Left ventricle myocardium inferior (tissue), 1 donor: ENCODE results near the gene CXCL17. TPM values are rescaled to one million over a fixed set of nuclear protein-coding genes. Genes with fewer than 3 reads are reported as not detected.
"Not testable (repeated sequence)": the region's sequence is repeated elsewhere in the genome, so short reads cannot be mapped to it uniquely, and the experiment has no call there.

ENCODE experiments used
- DNase-seq: peaks from one replicate; pipeline ENCODE4 v3.0.0-alpha.2; 2020
- H3K27ac ChIP-seq: fragments of 200-600 bp; replicated peaks from 2 replicates; pipeline ENCODE4 v1.8.0; 2021
- H3K27me3 ChIP-seq: fragments of 200-600 bp; 2 replicates; pipeline ENCODE4 v1.8.0; 2021; ENCODE audit warnings: low read depth
- H3K36me3 ChIP-seq: fragments of 200-600 bp; 2 replicates; pipeline ENCODE4 v1.8.0; 2021
- H3K4me1 ChIP-seq: fragments of 200-600 bp; 2 replicates; pipeline ENCODE4 v1.8.0; 2021
- H3K4me3 ChIP-seq: fragments of 200-600 bp; 2 replicates; pipeline ENCODE4 v1.8.0; 2021; ENCODE audit warnings: mild to moderate bottlenecking, moderate library complexity
- H3K9me3 ChIP-seq: fragments of 200-600 bp; replicated peaks from 2 replicates; pipeline ENCODE4 v1.8.0; 2021
- intact Hi-C: fragments of 100-400 bp; cut with micrococcal nuclease; formaldehyde crosslinking; loops from one replicate; pipeline ENCODE4 v1.11.0; 2022
- total RNA-seq: library from RNA; stranded (reverse); fragmentation: NEBNext Ultra II Directional; extraction: Animal tissue kit (Norgen Biotek cat#: 25700); gene quantifications from one replicate; pipeline ENCODE4 v1.2.1, GENCODE V29; 2021
- TF ChIP-seq, protein P1 (sequence below): fragments of 200-600 bp; IDR thresholded peaks from 2 replicates; pipeline ENCODE4 v1.8.0; 2021; ENCODE audit warnings: antibody characterized with exemption, mild to moderate bottlenecking, borderline replicate concordance
- donor health status: DM: no; HTN: yes; CAD: no; lungs with severe emphysema.

CXCL17 gene
- total RNA-seq, 1 donor from 2014 or later: not detected

DNA sequence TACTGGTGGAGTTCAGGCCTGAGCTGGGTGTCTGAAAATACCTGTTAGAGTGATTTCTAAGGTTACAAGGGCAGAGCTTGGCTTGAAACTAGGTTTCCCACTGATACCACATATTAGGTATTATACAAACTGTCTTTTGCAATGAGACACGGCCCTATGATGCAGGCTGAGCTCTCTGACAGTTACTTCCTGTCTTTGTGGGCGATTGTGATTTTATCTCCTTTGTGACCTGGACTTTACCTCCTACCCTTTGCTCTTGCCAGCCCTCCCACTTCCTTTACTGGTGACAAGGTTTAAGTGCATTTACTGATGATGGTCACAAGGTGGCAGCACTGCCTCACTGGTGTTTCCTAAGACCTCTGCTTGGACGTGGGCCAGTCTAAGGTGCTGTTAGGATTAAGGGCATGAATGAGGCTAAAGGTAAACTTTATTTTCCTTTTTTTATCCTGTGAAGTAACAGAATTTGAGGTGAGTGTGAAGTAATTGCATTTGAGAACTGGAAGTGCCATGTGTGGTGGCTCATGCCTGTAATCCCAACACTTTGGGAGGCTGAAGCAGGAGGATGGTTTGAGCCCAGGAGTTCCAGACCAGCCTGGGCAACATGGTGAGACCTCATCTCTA is 7.7 kb upstream of the CXCL17 start:
- Histone ChIP-seq H3K9me3 (no peaks in the 10 kb centered on the region), H3K4me1 (peaks cover 18% of the 10 kb centered on the region), H3K27me3 (peaks cover 7% of the 10 kb centered on the region), H3K4me3 (no peak overlapping the region), H3K27ac (peak overlapping the region; percentile 60), H3K36me3 (no peaks in the 10 kb centered on the region)
- TF ChIP-seq, protein P1, sequence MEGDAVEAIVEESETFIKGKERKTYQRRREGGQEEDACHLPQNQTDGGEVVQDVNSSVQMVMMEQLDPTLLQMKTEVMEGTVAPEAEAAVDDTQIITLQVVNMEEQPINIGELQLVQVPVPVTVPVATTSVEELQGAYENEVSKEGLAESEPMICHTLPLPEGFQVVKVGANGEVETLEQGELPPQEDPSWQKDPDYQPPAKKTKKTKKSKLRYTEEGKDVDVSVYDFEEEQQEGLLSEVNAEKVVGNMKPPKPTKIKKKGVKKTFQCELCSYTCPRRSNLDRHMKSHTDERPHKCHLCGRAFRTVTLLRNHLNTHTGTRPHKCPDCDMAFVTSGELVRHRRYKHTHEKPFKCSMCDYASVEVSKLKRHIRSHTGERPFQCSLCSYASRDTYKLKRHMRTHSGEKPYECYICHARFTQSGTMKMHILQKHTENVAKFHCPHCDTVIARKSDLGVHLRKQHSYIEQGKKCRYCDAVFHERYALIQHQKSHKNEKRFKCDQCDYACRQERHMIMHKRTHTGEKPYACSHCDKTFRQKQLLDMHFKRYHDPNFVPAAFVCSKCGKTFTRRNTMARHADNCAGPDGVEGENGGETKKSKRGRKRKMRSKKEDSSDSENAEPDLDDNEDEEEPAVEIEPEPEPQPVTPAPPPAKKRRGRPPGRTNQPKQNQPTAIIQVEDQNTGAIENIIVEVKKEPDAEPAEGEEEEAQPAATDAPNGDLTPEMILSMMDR: peak; percentile 92
- DNase-seq: peak; percentile 64
- intact Hi-C loops: loop anchor here (5.0 kb wide), 1 partner anchor 77 kb away; the partner anchor contains the start of gene CEACAM1

DNA sequence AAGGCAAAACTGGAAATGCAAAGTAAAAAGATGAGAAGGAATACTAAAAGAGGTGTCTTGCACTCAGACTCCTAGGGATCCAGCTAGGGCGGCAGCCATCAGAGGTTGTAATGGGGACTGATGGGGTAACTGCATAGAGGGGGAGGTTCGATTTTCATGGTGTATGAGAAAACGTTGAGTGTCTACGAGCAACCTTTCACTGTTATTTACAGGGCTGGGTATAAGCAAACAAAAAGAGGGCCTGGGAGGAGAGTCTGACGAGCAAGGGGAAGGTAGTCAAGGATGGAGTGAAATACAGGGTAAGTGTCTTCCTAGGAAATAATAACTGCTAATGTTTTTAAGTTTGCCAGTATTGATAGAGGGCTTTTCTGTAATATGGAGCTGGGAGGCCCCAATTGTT is 5.6 kb upstream of the CXCL17 start:
- DNase-seq, intact Hi-C loops, H3K27me3 ChIP-seq, H3K9me3 ChIP-seq, H3K27ac ChIP-seq, H3K36me3 ChIP-seq, H3K4me3 ChIP-seq: not testable (repeated sequence)
- peaks cover 17% of the 10 kb centered on the region for H3K4me1 ChIP-seq

DNA sequence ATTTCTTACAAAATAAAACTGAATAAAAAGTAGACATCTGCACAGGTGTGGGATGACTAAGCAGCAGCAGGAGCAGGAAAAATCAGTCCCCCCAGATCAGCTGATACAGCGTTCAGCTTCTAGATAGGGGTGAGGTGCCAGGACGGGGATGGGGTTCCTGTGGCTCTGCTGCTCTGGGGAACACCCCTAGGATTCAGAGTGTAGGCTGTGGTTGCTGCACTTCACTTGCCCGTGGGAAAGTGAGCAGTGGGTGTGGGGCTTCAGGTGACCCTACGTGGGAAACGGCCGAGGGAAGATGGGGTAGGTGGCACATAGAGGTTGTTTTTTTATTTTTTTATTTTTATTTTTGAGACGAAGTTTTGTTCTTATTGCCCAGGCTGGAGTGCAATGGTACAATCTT is 3.2 kb upstream of the CXCL17 start:
- no peaks in the 10 kb centered on the region for H3K36me3 ChIP-seq
- H3K4me3 ChIP-seq: no peak overlapping the region
- no peak overlapping the region for H3K27ac ChIP-seq
- peaks cover 9% of the 10 kb centered on the region for H3K27me3 ChIP-seq
- no peak for DNase-seq
- intact Hi-C loops: no loop called here
- no peaks in the 10 kb centered on the region for H3K9me3 ChIP-seq
- TF ChIP-seq, protein P1: no peak
- peaks cover 16% of the 10 kb centered on the region for H3K4me1 ChIP-seq

DNA sequence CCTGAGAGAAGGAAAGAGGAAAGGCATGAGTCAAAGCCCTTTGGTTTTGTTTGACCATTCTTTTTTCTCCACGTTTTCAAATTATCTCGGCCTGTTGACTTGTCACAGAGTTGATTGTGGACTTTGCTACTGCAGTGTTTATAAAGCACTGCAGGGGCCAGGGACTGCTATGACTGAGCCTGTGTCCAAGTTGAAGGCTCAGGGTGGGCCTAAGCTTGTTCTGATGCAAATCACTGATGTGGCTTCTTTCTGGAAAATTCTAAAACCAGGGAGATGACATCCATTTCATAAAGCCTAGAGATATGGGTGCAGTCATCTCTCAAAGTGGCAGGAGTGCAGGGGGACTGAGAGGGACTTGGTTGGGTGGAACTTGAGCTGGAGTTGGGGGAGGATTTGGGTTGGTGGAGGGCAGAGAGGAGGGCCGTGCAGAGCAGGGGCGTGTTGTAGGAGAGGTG is 1.2 kb upstream of the CXCL17 start:
- TF ChIP-seq, protein P1: no peak
- Histone ChIP-seq H3K27me3 (peaks cover 9% of the 10 kb centered on the region), H3K4me3 (no peak overlapping the region), H3K36me3 (no peaks in the 10 kb centered on the region), H3K27ac (no peak overlapping the region), H3K9me3 (no peaks in the 10 kb centered on the region), H3K4me1 (peaks cover 12% of the 10 kb centered on the region)
- intact Hi-C loops: no loop called here
- DNase-seq: no peak

DNA sequence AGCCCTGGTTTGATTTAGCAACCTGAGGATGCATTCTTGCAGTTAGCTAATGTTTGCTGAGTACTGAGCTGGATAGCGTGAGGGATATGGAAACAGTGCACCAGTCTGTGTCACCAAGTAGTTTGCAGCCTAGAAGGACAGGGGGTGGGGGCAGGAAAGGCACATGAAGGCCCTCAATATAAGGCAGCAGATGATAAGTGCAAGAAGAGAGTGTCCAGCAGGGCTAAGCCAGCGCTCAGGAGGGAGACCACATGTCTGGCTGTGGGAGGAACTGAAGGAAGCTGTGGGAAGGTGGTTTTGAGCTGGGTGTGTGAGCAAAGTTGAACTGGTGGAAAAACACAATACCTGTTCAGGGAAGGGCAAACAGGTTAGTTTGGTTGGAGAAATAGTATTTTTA is 1.7 kb downstream of the CXCL17 start:
- Histone ChIP-seq H3K9me3 (no peaks in the 10 kb centered on the region), H3K27ac (no peak overlapping the region), H3K4me3 (no peak overlapping the region), H3K36me3 (no peaks in the 10 kb centered on the region), H3K4me1 (peaks cover 21% of the 10 kb centered on the region), H3K27me3 (peaks cover 8% of the 10 kb centered on the region)
- no peak for DNase-seq
- intact Hi-C loops: no loop called here
- TF ChIP-seq, protein P1: no peak

DNA sequence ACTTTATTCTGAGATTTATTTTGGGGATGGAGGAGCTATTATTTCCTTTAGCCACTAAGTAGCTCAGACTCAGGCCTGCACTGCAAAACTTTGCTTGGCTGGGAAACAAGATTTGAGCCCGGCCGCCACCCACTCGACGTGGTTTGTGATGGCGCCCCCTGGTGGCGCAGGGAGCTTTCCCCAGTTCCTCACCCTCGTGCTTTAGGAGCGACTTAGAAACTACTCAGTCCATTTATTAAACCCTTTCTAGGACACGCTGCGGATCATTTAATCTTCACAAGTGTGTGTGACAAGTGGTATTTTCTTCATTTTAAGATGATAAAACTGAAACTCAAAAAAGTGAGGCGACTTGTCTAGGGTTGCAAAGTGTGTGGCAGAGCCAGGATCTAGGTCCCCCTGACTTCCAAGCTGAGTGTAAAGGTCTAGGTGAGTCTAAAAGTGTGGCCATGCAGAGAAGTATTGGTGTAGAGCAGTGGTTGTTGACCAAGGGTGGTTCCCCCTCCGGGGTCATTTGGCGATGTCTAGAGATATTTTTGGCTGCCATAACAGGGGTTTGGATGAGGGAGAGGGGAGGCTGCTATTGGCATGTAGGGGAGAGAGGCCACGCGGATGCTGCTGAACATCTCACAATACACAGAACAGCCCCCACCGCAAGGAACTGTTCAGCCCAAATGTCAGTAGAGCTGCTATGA is 2.2 kb downstream of the CXCL17 start:
- Histone ChIP-seq H3K4me3 (no peak overlapping the region), H3K36me3 (no peaks in the 10 kb centered on the region), H3K27me3 (peaks cover 3% of the 10 kb centered on the region), H3K4me1 (peaks cover 27% of the 10 kb centered on the region), H3K9me3 (no peaks in the 10 kb centered on the region), H3K27ac (no peak overlapping the region)
- peak; percentile 77 for DNase-seq
- intact Hi-C loops: no loop called here
- TF ChIP-seq, protein P1: peak; percentile 94
